SK-N-SH (cell line): ENCODE results near the gene EVX1.

ENCODE experiments used
- CTCF ChIP-seq: fragments of 200-600 bp; sonication (generic); IDR thresholded peaks from 2 replicates; pipeline ENCODE4 v1.6.1; 2017; ENCODE audit warnings: antibody characterized with exemption, mild to moderate bottlenecking, moderate library complexity
- EP300 ChIP-seq, 2 experiments: IDR thresholded peaks; 2 replicates each; pipeline versions ENCODE4 v1.4.0 to v1.6.1; 2012; ENCODE audit warnings: borderline replicate concordance in 1 of 2, low read depth in 1 of 2, low read length in 1 of 2
- MAX ChIP-seq: IDR thresholded peaks from 2 replicates; pipeline ENCODE4 v1.4.0; 2012; ENCODE audit warnings: low read depth
- RAD21 ChIP-seq: IDR thresholded peaks from 2 replicates; pipeline ENCODE4 v1.6.1; 2012; ENCODE audit warnings: mild to moderate bottlenecking, low read length
- RFX5 ChIP-seq: IDR thresholded peaks from 2 replicates; pipeline ENCODE4 v1.6.1; 2012; ENCODE audit warnings: mild to moderate bottlenecking, improper control_type of control experiment, low read length
- SIN3A ChIP-seq: IDR thresholded peaks from 2 replicates; pipeline ENCODE4 v1.6.1; 2012; ENCODE audit warnings: low read depth, mild to moderate bottlenecking, low read length, moderate library complexity, borderline replicate concordance

GRCh38 chr7:27221201-27221797 is 21.3 kb upstream of the EVX1 start:
- TF ChIP-seq CTCF (no peak), SIN3A (no peak), EP300 (IDR thresholded peaks at IDR 0.05; ENCODE audit: borderline replicate concordance in 1 of 2, low read depth in 1 of 2, low read length in 1 of 2) (no peak), RFX5 (no peak), RAD21 (no peak), MAX (no peak)
